HepG2 (cell line): ENCODE measurements around the gene DCTN1. TPM values are rescaled to one million over a fixed set of nuclear protein-coding genes. Genes with fewer than 3 reads are reported as not detected.

Experiments
- ARNT2 ChIP-seq: sonication (generic); formaldehyde crosslinking; IDR thresholded peaks from 2 replicates; pipeline ENCODE4 v1.8.0; 2022; ENCODE audit warnings: mild to moderate bottlenecking, low read depth, missing genetic modification reagents, moderate library complexity
- CCDC6 ChIP-seq: sonication (generic); formaldehyde crosslinking; IDR thresholded peaks from 2 replicates; pipeline ENCODE4 v1.8.1; 2022; ENCODE audit warnings: mild to moderate bottlenecking, missing genetic modification reagents, moderate library complexity
- CEBPG ChIP-seq: IDR thresholded peaks from 2 replicates; pipeline ENCODE4 v1.6.1; 2016
- EEA1 ChIP-seq: sonication (generic); formaldehyde crosslinking; IDR thresholded peaks from 2 replicates; pipeline ENCODE4 v1.5.1; 2020; ENCODE audit warnings: mild to moderate bottlenecking, missing genetic modification reagents, borderline replicate concordance
- EP300 ChIP-seq, 3 experiments: sonication (generic) in 1 of 3; formaldehyde crosslinking in 1 of 3; IDR thresholded peaks; 2 replicates each; pipeline versions ENCODE4 v1.5.1 to v1.6.1; 2011 to 2020; ENCODE audit warnings: low read depth in 2 of 3, low read length in 2 of 3, borderline replicate concordance in 1 of 3, improper control_type of control experiment in 1 of 3, mild to moderate bottlenecking in 1 of 3, missing genetic modification reagents in 1 of 3, moderate library complexity in 1 of 3
- ETV5 ChIP-seq: IDR thresholded peaks from 2 replicates; pipeline ENCODE4 v1.6.1; 2018; ENCODE audit warnings: missing biosample characterization, missing genetic modification reagents, inconsistent platforms, borderline replicate concordance
- FOSL2 ChIP-seq: sonication (generic); formaldehyde crosslinking; IDR thresholded peaks from 2 replicates; pipeline ENCODE4 v1.4.0; 2020; ENCODE audit warnings: missing genetic modification reagents
- HMG20A ChIP-seq: IDR thresholded peaks from 2 replicates; pipeline ENCODE4 v1.6.1; 2016; ENCODE audit warnings: borderline replicate concordance
- IKZF4 ChIP-seq: sonication (generic); formaldehyde crosslinking; IDR thresholded peaks from 2 replicates; pipeline ENCODE4 v1.5.1; 2020; ENCODE audit warnings: borderline replicate concordance, mild to moderate bottlenecking, low read depth, missing genetic modification reagents; ENCODE audit errors: not compliant biosample characterization
- KAT8 ChIP-seq: IDR thresholded peaks from 2 replicates; pipeline ENCODE4 v1.6.1; 2016; ENCODE audit warnings: missing genetic modification reagents, missing compliant biosample characterization
- MTF2 ChIP-seq: sonication (generic); formaldehyde crosslinking; IDR thresholded peaks from 2 replicates; pipeline ENCODE4 v1.5.0; 2020; ENCODE audit warnings: missing genetic modification reagents, borderline replicate concordance
- NCOA5 ChIP-seq: sonication (generic); formaldehyde crosslinking; IDR thresholded peaks from 2 replicates; pipeline ENCODE4 v1.4.0; 2020; ENCODE audit warnings: missing genetic modification reagents
- PAF1 ChIP-seq: IDR thresholded peaks from 2 replicates; pipeline ENCODE4 v1.6.1; 2016; ENCODE audit warnings: missing genetic modification reagents, missing compliant biosample characterization
- POGK ChIP-seq: sonication (generic); formaldehyde crosslinking; conservative IDR thresholded peaks from 2 replicates; pipeline ENCODE4 v1.8.0; 2022; ENCODE audit warnings: mild to moderate bottlenecking, moderate library complexity, missing genetic modification reagents
- PRMT3 ChIP-seq: sonication (generic); formaldehyde crosslinking; IDR thresholded peaks from 2 replicates; pipeline ENCODE4 v1.8.1; 2022; ENCODE audit warnings: low read depth, mild to moderate bottlenecking, moderate library complexity, missing genetic modification reagents, borderline replicate concordance
- SOX6 ChIP-seq, 2 experiments: fragments of 450-650 bp in 1 of 2; sonication (generic) in 1 of 2; formaldehyde crosslinking in 1 of 2; IDR thresholded peaks; 2 replicates each; pipeline versions ENCODE4 v1.4.0 to v1.6.1; 2017 to 2020; ENCODE audit warnings: antibody characterized with exemption in 1 of 2, mild to moderate bottlenecking in 1 of 2, missing genetic modification reagents in 1 of 2
- TCF12 ChIP-seq, 2 experiments: fragments of 450-650 bp in 1 of 2; sonication (generic) in 1 of 2; formaldehyde crosslinking in 1 of 2; IDR thresholded peaks; 2 replicates each; pipeline versions ENCODE4 v1.6.1 to v1.8.0; 2017 to 2022; ENCODE audit warnings: antibody characterized with exemption in 1 of 2, mild to moderate bottlenecking in 1 of 2, missing genetic modification reagents in 1 of 2, moderate library complexity in 1 of 2
- ZEB1 ChIP-seq: IDR thresholded peaks from 2 replicates; pipeline ENCODE4 v1.6.1; 2012; ENCODE audit warnings: mild to moderate bottlenecking, low read depth, inconsistent platforms; ENCODE audit not compliant: insufficient replicate concordance
- ZFY ChIP-seq: sonication (generic); formaldehyde crosslinking; IDR thresholded peaks from 2 replicates; pipeline ENCODE4 v1.4.0; 2020; ENCODE audit warnings: missing genetic modification reagents
- ZNF18 ChIP-seq: sonication (generic); formaldehyde crosslinking; IDR thresholded peaks from 2 replicates; pipeline ENCODE4 v1.8.0; 2022; ENCODE audit warnings: mild to moderate bottlenecking, missing genetic modification reagents; ENCODE audit not compliant: insufficient replicate concordance
- ZNF276 ChIP-seq: sonication (generic); formaldehyde crosslinking; IDR thresholded peaks from 2 replicates; pipeline ENCODE4 v1.4.0; 2020; ENCODE audit warnings: mild to moderate bottlenecking, low read depth, missing genetic modification reagents
- ZNF740 ChIP-seq: sonication (generic); formaldehyde crosslinking; IDR thresholded peaks from 2 replicates; pipeline ENCODE4 v1.4.0; 2020; ENCODE audit warnings: missing genetic modification reagents
- polyA plus RNA-seq, 8 experiments: library from polyadenylated mRNA; depleted of rRNA in 3 of 8; stranded (reverse) in 7 of 8; unstranded in 1 of 8; fragments of >200 nt; fragmentation: Illumina TruSeq in 4 of 8; extraction: Trizol in 4 of 8; gene quantifications; 2 replicates each; pipeline versions ENCODE4 v1.2.1 to v1.2.3, GENCODE V29; 2011 to 2016; ENCODE audit warnings: low read depth in 4 of 8, missing spikeins in 1 of 8, mixed read lengths in 1 of 8; ENCODE audit not compliant: insufficient read depth in 1 of 8
- total RNA-seq, 5 experiments: library from RNA; depleted of rRNA; stranded (reverse); fragments of >200 nt; fragmentation: Illumina TruSeq; extraction: Trizol; gene quantifications; 2 replicates each; pipeline ENCODE4 v1.2.3, GENCODE V29; 2016; ENCODE audit warnings: low read depth in 1 of 5

DCTN1 gene
- total and polyA plus RNA-seq, 2 of the 13 experiments (the other 11 are each of a cell fraction or from before 2014, with no cell fraction given) = 73.2 to 122 TPM

GRCh38 chr2:74424139-74424992 is 44.3 kb upstream of the DCTN1 start (continued):
- TF ChIP-seq POGK (no peak), FOSL2 (peak; percentile 55; the same call in 1 of the 2 replicates), NCOA5 (CRISPR knock-in tag) (no peak), TCF12 (IDR thresholded peaks at IDR 0.05) (no peak), TCF12 (CRISPR knock-in tag; IDR thresholded peaks at IDR 0.05) (no peak), ZNF18 (CRISPR knock-in tag) (no peak), IKZF4 (no peak), MTF2 (CRISPR knock-in tag) (no peak), ETV5 (CRISPR knock-in tag) (no peak), ZEB1 (no peak), ZFY (no peak), PAF1 (CRISPR knock-in tag) (peak; percentile 86), SOX6 (IDR thresholded peaks at IDR 0.05) (no peak), SOX6 (CRISPR knock-in tag; IDR thresholded peaks at IDR 0.05) (no peak; the same call in 1 of the 2 replicates), ARNT2 (CRISPR knock-in tag) (no peak), ZNF276 (CRISPR knock-in tag) (no peak; the same call in 1 of the 2 replicates), CEBPG (CRISPR knock-in tag) (0 out of 2 replicates have a peak, but pooled peaks have one; percentile 1), PRMT3 (peak; percentile 33; the same call in 1 of the 2 replicates), KAT8 (CRISPR knock-in tag) (no peak), EEA1 (CRISPR knock-in tag) (no peak), HMG20A (CRISPR knock-in tag) (no peak), CCDC6 (CRISPR knock-in tag) (peak; percentile 91), ZNF740 (CRISPR knock-in tag) (0 out of 2 replicates have a peak, but pooled peaks have one; percentile 61), EP300 (IDR thresholded peaks at IDR 0.05; ENCODE audit: low read depth in 2 of 2, low read length in 2 of 2) (no peak), EP300 (CRISPR knock-in tag; IDR thresholded peaks at IDR 0.05; ENCODE audit: borderline replicate concordance) (no peak)
